ENCODE results near the gene SLC26A6. TPM values are rescaled to one million over a fixed set of nuclear protein-coding genes. Genes with fewer than 3 reads are reported as not detected.

SLC26A6 gene
- total and polyA plus RNA-seq, 8 donors, result 14.0 to 34.9 (median 16.5) TPM

GRCh38 chr3:48681974-48682610 lies 46.8 kb upstream of the SLC26A6 start:
- ATAC-seq (no peak), DNase-seq (no peak)
- Histone ChIP-seq H3K36me3 (peaks cover 0 to 45% of the 10 kb centered on the region in 2 donors), H3K4me1 (peaks cover 8 to 25% of the 10 kb centered on the region in 2 donors), H3K27me3 (no peaks in the 10 kb centered on the region), H3K27ac (no peak overlapping the region), H3K4me3 (no peak overlapping the region), H3K9me3 (no peaks in the 10 kb centered on the region)
- TF ChIP-seq CTCF (IDR thresholded peaks at IDR 0.05), result no peak
- intact Hi-C loops (cut with DNase I), result no loop called here

DNA sequence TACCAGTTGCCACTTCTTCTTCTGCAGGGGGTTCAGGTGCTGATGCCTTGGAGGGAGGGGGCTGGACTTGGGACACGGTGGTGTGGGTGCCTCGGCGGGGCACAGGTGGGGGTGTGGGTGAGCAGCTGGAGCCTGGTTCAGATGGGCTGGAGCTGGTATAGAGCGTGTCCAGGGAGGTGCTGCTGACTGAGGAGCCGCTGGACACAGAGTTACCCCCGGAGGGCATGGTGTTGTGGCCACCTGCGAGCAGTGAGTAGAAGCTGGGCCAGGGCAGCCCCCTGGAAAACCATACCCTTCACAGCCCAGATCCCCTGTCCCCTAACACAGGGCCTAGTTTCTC lies 46.2 kb upstream of the SLC26A6 start:
- Histone ChIP-seq H3K36me3 (peaks cover 0 to 44% of the 10 kb centered on the region in 2 donors), H3K27ac (no peak overlapping the region), H3K27me3 (no peaks in the 10 kb centered on the region), H3K9me3 (no peaks in the 10 kb centered on the region), H3K4me1 (peaks cover 8 to 22% of the 10 kb centered on the region in 2 donors), H3K4me3 (no peak overlapping the region)
- ATAC-seq, result no peak
- no peak for TF ChIP-seq CTCF (IDR thresholded peaks at IDR 0.05)
- DNase-seq, result no peak
- intact Hi-C loops (cut with DNase I), result no loop called here

DNA sequence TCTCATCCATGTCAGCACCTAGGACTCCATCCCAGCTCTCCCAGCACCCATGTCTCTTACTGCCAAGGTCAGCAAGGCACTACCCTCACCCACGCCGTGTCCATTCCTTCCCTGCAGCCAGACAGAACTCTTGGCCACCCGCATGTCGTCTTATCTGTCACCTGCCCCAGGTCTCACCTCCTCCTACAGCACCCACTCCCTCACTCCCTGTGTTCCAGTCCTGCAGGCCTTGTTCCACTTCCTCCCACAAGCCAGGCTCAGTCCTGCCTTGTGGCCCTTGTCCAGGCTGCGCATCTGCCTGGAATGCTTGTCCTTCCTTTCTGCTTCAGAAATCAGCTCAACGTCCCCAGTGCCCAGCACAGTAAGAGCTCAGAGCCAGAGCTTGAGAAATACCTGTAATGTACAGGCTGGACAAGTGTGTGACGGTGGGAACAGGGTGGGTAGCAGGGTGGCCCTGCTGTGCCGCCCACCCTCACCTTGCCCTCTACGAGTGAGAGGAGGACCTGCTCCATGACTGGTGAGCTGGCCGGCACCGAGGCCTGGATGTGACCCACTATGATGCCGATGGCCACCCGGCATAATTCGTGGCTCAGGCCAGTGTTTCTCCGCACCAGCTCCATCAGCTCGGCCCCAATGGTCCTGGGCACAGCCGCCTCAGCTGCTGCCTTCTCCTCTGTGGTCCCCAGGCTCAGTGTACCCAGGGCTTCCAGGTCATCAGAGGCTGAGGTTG lies 45.7 kb upstream of the SLC26A6 start:
- no peak for ATAC-seq
- H3K36me3 ChIP-seq, result peaks cover 0 to 48% of the 10 kb centered on the region in 2 donors
- TF ChIP-seq CTCF (IDR thresholded peaks at IDR 0.05), result no peak
- no peak for DNase-seq
- no peaks in the 10 kb centered on the region for H3K27me3 ChIP-seq
- no peak overlapping the region for H3K27ac ChIP-seq
- intact Hi-C loops (cut with DNase I), result no loop called here
- no peak overlapping the region for H3K4me3 ChIP-seq
- H3K4me1 ChIP-seq, result peaks cover 8 to 17% of the 10 kb centered on the region in 2 donors
- no peaks in the 10 kb centered on the region for H3K9me3 ChIP-seq

- intact Hi-C loops (cut with DNase I), result no loop called here
- Histone ChIP-seq H3K27ac (no peak overlapping the region), H3K4me1 (peaks cover 6 to 8% of the 10 kb centered on the region in 2 donors), H3K27me3 (no peaks in the 10 kb centered on the region), H3K4me3 (no peak overlapping the region), H3K9me3 (no peaks in the 10 kb centered on the region), H3K36me3 (peaks cover 0 to 55% of the 10 kb centered on the region in 2 donors)
- no peak for ATAC-seq
- no peak for DNase-seq
- TF ChIP-seq CTCF (IDR thresholded peaks at IDR 0.05), result no peak
Observed at GRCh38 chr3:48679411-48680391, 44.4 kb upstream of the SLC26A6 start.
